Urinary bladder (tissue), 4 donors: Measurements from ENCODE around the gene POC1A. TPM values are rescaled to one million over a fixed set of nuclear protein-coding genes. Genes with fewer than 3 reads are reported as not detected.

Source experiments
- DNase-seq: peaks from one replicate; pipeline ENCODE4 v3.0.0-alpha.2; 2015; ENCODE audit errors: extremely low spot score
- H3K27ac ChIP-seq: one replicate; pipeline ENCODE4 v1.5.1; 2013; ENCODE audit warnings: low read depth, mild to moderate bottlenecking, moderate library complexity
- H3K36me3 ChIP-seq: one replicate; pipeline ENCODE4 v1.6.1; 2013; ENCODE audit warnings: mild to moderate bottlenecking, moderate library complexity; ENCODE audit not compliant: insufficient read depth
- H3K4me1 ChIP-seq: one replicate; pipeline ENCODE4 v1.6.1; 2013; ENCODE audit warnings: mild to moderate bottlenecking, moderate library complexity; ENCODE audit not compliant: insufficient read depth
- H3K4me3 ChIP-seq: one replicate; pipeline ENCODE4 v1.5.1; 2013; ENCODE audit warnings: low read depth, low read length
- WGBS: extraction: QIAGEN DNeasy Blood & Tissue Kit; methylation state at CpG from one replicate; pipeline ENCODE4 v1.1.7; 2013; 5-methylcytosine and 5-hydroxymethylcytosine counted together
- polyA plus RNA-seq: library from polyadenylated mRNA; stranded (reverse); fragments of 200-250 nt; gene quantifications from one replicate; pipeline ENCODE4 v1.2.3, GENCODE V29; 2013
- total RNA-seq: library from RNA; depleted of rRNA; stranded (reverse); fragments of >200 nt; gene quantifications from one replicate; pipeline ENCODE4 v1.2.3, GENCODE V29; 2014
- donor health status: healthy with polysubstance abuse.
- donor health status: healthy.

The POC1A gene
- total and polyA plus RNA-seq, 2 donors = 2.5 to 4.2 TPM

- Histone ChIP-seq H3K36me3 (no peaks in the 10 kb centered on the region), H3K4me1 (no peaks in the 10 kb centered on the region), H3K27ac (no peak overlapping the region), H3K4me3 (no peak overlapping the region)
- WGBS = 95% methylated on average over 8 of the region's 8 CpGs
- no peak for DNase-seq
These were observed 29.5 kb downstream of the POC1A start for GRCh38 chr3:52124766-52125165.

- 93% methylated on average over 2 of the region's 2 CpGs for WGBS
- no peak overlapping the region for H3K27ac ChIP-seq
- H3K4me3 ChIP-seq = no peak overlapping the region
- H3K36me3 ChIP-seq = no peaks in the 10 kb centered on the region
- DNase-seq = no peak
- no peaks in the 10 kb centered on the region for H3K4me1 ChIP-seq
These were observed 30.1 kb downstream of the POC1A start for GRCh38 chr3:52124126-52124525.

DNA sequence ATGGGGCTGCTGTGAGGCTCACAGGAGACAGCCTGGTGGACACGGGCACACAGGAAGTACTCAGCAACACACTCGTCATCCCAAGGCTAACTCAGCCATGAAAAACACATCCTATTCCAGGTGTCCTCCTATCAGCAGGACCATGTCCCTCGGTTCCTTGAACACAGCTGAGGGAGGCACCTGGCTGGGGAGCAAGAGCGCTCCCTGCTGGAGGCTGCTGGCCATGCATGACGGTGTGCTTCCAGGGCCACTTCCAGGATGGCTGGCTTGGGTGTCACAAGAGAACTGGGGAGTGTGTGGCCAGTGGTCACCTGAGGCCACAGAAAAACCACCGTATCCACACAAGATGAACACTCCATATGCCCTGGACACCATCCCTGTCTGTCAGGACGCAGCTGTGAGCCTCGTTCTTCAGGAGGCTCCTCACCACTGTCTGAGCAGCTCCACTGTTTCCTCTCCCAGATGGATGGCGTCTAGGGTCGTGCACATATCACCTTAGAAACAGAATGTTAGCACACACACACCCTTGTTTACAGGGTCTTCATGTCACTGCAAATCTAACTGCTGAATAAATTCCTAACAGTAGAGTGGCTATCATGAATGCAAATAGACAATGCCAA is 31.0 kb downstream of the POC1A start:
- H3K4me1 ChIP-seq = no peaks in the 10 kb centered on the region
- no peak for DNase-seq
- no peak overlapping the region for H3K4me3 ChIP-seq
- H3K27ac ChIP-seq = no peak overlapping the region
- 46% methylated on average over 10 of the region's 10 CpGs for WGBS
- H3K36me3 ChIP-seq = no peaks in the 10 kb centered on the region

GRCh38 chr3:52122491-52122890 is 31.7 kb downstream of the POC1A start:
- H3K27ac ChIP-seq = no peak overlapping the region
- no peak for DNase-seq
- H3K4me3 ChIP-seq = no peak overlapping the region
- H3K4me1 ChIP-seq = no peaks in the 10 kb centered on the region
- WGBS = 93% methylated on average over 7 of the region's 7 CpGs
- H3K36me3 ChIP-seq = no peaks in the 10 kb centered on the region

GRCh38 chr3:52121813-52122212 is 32.4 kb downstream of the POC1A start:
- Histone ChIP-seq H3K4me3 (no peak overlapping the region), H3K27ac (no peak overlapping the region), H3K36me3 (no peaks in the 10 kb centered on the region), H3K4me1 (no peaks in the 10 kb centered on the region)
- WGBS = 77% methylated on average over 6 of the region's 6 CpGs
- no peak for DNase-seq

- DNase-seq = no peak
- 58% methylated on average over 7 of the region's 7 CpGs for WGBS
- H3K27ac ChIP-seq = no peak overlapping the region
These were observed 32.8 kb downstream of the POC1A start for GRCh38 chr3:52121464-52121805.

GRCh38 chr3:52120556-52121463 is 33.4 kb downstream of the POC1A start:
- H3K36me3 ChIP-seq = no peaks in the 10 kb centered on the region
- H3K4me1 ChIP-seq = no peaks in the 10 kb centered on the region
- H3K27ac ChIP-seq = no peak overlapping the region
- no peak overlapping the region for H3K4me3 ChIP-seq
- 70% methylated on average over 3 of the region's 3 CpGs for WGBS
- no peak for DNase-seq

More at GRCh38 chr3:52121464-52121805, 32.8 kb downstream of the POC1A start:
- no peaks in the 10 kb centered on the region for H3K4me1 ChIP-seq
- no peak overlapping the region for H3K4me3 ChIP-seq
- no peaks in the 10 kb centered on the region for H3K36me3 ChIP-seq

DNA sequence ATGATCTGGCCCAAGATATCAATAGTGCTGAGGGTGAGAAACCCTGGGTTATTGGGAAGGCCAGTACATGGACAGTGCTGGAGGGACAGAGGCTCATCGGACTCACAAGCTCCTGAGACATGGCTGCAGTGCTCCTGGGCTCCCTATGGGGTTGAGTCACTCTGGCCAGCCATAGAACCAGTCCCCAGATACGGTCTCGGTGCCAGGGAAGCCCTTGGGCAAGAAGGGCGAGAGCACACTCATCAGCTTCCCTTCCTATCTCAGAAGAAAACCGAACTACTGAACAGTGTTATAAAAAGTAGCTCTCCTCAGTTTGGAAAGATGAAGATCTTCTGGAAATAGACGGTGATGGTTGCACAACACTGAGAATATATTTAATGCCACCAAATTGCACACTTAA is 34.4 kb downstream of the POC1A start:
- no peaks in the 10 kb centered on the region for H3K4me1 ChIP-seq
- no peak overlapping the region for H3K4me3 ChIP-seq
- 95% methylated on average over 6 of the region's 6 CpGs for WGBS
- no peak for DNase-seq
- no peak overlapping the region for H3K27ac ChIP-seq
- H3K36me3 ChIP-seq = no peaks in the 10 kb centered on the region

GRCh38 chr3:52119099-52119498 is 35.1 kb downstream of the POC1A start:
- Histone ChIP-seq H3K4me1 (no peaks in the 10 kb centered on the region), H3K4me3 (no peak overlapping the region), H3K27ac (no peak overlapping the region), H3K36me3 (no peaks in the 10 kb centered on the region)
- DNase-seq = no peak
- WGBS = 72% methylated on average over 5 of the region's 5 CpGs

DNA sequence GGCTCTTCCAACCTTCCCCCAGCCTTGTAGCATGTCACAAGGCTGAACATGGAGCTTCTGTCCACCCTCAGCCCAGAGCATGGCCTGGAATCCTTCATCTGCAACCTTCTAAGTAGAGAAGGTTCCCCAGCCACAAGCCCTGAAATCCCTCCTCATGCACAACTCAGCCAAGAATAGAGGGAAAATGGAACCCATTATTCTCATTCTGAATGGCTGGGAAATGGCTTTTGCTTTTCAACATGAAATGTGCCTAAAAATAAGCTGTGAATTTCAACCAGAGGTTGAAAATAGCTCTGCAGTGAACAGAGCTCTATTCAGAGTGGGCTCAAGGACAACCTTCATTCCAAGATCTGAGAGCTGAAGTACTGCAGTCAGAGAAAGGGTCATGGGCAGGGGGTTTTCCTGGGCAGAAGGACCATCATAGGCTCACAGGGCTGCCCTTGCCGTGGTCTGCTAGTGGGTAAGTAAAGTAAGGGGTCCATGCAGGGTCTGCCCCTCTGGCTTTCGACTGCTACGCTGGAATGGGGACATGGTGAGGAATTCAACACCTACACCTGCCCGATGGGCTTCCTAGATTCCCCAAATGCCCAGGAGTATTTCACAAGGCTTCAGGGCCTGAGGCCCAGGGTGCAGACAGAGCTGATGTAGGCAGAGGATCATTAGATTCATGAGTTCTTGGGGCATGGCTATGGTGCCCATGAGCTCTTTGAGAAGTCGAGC is 35.9 kb downstream of the POC1A start:
- Histone ChIP-seq H3K4me1 (no peaks in the 10 kb centered on the region), H3K27ac (no peak overlapping the region)

DNA sequence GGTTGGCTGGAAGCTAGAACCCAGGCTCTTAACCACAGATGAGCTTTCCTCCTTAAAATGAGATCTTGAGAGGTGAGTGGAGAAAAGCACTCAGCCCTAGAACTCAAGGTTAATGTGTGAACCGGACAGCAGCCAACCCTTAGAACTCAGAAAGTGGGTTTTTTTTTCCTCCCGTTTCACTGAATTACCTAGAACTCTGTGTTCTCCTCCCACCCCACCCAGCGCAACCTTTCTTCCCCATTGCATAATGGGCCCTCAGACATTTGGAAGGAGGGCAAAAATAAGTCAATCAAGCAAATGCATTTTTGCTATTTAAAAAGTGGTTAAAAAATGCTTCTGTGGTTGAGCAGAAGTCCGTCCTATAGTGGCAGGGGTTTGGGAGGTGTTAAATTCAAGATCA is 36.7 kb downstream of the POC1A start:
- H3K36me3 ChIP-seq = no peaks in the 10 kb centered on the region
- H3K4me1 ChIP-seq = no peaks in the 10 kb centered on the region
- H3K27ac ChIP-seq = no peak overlapping the region
- WGBS = 93% methylated on average over 4 of the region's 4 CpGs
- no peak for DNase-seq
- H3K4me3 ChIP-seq = no peak overlapping the region

More for the DNA sequence above, 35.9 kb downstream of the POC1A start:
- no peak for DNase-seq
- WGBS = 91% methylated on average over 5 of the region's 5 CpGs
- H3K36me3 ChIP-seq = no peaks in the 10 kb centered on the region
- no peak overlapping the region for H3K4me3 ChIP-seq

DNA sequence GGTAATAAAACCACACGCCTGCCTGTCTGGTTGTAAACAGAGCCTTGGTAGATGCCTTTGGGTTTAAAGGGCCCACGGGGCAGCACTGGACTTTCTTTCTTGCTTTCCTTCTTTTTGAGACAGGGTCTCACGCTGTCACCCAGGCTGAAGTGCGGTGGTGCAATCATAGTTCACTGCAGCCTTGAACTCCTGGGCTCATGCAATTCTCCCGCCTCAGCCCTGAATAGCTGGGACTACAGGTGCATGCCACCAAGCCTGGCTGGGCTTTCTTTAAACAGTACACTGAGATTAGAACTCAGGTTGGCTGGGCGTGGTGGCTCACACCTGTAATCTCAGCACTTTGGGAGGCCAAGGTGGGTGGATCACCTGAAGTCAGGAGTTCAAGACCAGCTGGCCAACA is 42.2 kb downstream of the POC1A start:
- Histone ChIP-seq H3K4me3 (no peak overlapping the region), H3K27ac (no peak overlapping the region), H3K4me1 (no peaks in the 10 kb centered on the region), H3K36me3 (no peaks in the 10 kb centered on the region)
- 91% methylated on average over 6 of the region's 6 CpGs for WGBS
- DNase-seq = no peak

- 85% methylated on average over 2 of the region's 2 CpGs for WGBS
- H3K36me3 ChIP-seq = no peaks in the 10 kb centered on the region
- DNase-seq = no peak
- H3K4me3 ChIP-seq = no peak overlapping the region
- no peak overlapping the region for H3K27ac ChIP-seq
- no peaks in the 10 kb centered on the region for H3K4me1 ChIP-seq
These were observed 43.7 kb downstream of the POC1A start for GRCh38 chr3:52110502-52110901.
